ENCODE measurements around the gene RNF39.
A peak's percentile ranks its signal among the peaks of the same experiment; 100 is the strongest.

RNF39 gene

GRCh38 chr6:30097902-30098768 is 22.6 kb upstream of the RNF39 start:
- DNase-seq (ENCODE audit: low read depth) = no peak

GRCh38 chr6:30096829-30097228 is 21.3 kb upstream of the RNF39 start:
- DNase-seq (ENCODE audit: low read depth) = no peak

GRCh38 chr6:30093951-30094661 is 18.5 kb upstream of the RNF39 start:
- no peak for DNase-seq (ENCODE audit: low read depth)

GRCh38 chr6:30092852-30093543 is 17.4 kb upstream of the RNF39 start:
- no peak for DNase-seq (ENCODE audit: low read depth)

- peak; percentile 78 for DNase-seq (ENCODE audit: low read depth)
These were observed 16.2 kb upstream of the RNF39 start for GRCh38 chr6:30091577-30092381.

- no peak for DNase-seq (ENCODE audit: low read depth)
These were observed 12.3 kb upstream of the RNF39 start for GRCh38 chr6:30087876-30088275.

- no peak for DNase-seq (ENCODE audit: low read depth)
These were observed 1.6 kb upstream of the RNF39 start for GRCh38 chr6:30077218-30077617.

GRCh38 chr6:30075790-30076732 is 492 bp upstream of the RNF39 start:
- no peak for DNase-seq (ENCODE audit: low read depth)

GRCh38 chr6:30074331-30075093 is 1.1 kb downstream of the RNF39 start:
- DNase-seq (ENCODE audit: low read depth) = no peak

GRCh38 chr6:30073489-30074235 is 1.9 kb downstream of the RNF39 start:
- DNase-seq (ENCODE audit: low read depth) = no peak

- DNase-seq (ENCODE audit: low read depth) = no peak
These were observed 3.7 kb downstream of the RNF39 start for GRCh38 chr6:30071858-30072257.

- no peak for DNase-seq (ENCODE audit: low read depth)
These were observed 4.3 kb downstream of the RNF39 start for GRCh38 chr6:30071081-30071818.

- no peak for DNase-seq (ENCODE audit: low read depth)
These were observed 8.0 kb downstream of the RNF39 start for GRCh38 chr6:30067460-30068139.

GRCh38 chr6:30066577-30067459 is 8.8 kb downstream of the RNF39 start, which contains the start of gene PPP1R11:
TSS of gene PPP1R11 (plus strand) at chr6:30067198. CDS start at chr6:30067411, 213 bp downstream.
- DNase-seq (ENCODE audit: low read depth) = peak; percentile 99

- DNase-seq (ENCODE audit: low read depth) = no peak
These were observed 9.5 kb downstream of the RNF39 start for GRCh38 chr6:30066082-30066481.

GRCh38 chr6:30063315-30063714 is 12.3 kb downstream of the RNF39 start:
- no peak for DNase-seq (ENCODE audit: low read depth)

All from stromal cell of bone marrow (primary cell).